ENCODE results near the gene IFT122.

The IFT122 gene

DNA sequence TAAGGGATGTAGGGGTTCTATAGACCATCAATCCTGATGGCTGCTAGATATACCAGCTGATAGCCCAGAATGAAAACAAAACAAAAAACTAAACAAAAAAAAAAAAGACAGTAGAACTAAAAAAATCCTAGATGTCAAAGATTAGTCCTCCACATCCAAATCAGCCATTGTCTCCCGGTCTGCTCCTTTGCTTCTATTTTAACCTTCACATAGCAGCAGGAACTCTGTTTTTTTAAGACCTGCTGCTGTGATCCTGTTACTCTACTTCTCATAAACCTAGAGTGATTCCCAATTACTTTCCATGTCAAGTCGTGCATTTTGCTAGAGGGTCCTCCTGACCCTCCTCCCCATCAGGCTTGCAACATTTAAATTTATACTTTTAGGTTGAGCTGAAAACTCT, 2.5 kb downstream of the IFT122 start:
- no peak for DNase-seq

DNA sequence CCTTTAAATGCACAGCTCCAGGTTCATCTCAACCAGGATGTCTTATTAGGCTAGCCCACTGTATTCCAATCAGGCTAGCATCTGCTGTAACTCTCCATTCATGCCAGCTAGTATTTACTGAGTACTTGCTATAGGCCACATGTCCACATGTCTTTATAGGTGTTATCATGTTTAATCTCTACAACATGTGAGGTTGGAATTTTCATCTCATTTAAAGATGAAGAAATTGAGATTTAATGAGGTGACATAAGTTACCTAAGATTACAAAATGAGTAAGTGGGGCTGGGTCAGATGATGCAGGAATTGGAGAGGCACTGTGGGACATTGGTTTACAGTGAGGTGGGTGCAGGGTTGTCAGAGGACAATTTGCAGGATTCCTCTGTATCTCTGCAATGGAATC, 2.9 kb downstream of the IFT122 start:
- DNase-seq = no peak

DNA sequence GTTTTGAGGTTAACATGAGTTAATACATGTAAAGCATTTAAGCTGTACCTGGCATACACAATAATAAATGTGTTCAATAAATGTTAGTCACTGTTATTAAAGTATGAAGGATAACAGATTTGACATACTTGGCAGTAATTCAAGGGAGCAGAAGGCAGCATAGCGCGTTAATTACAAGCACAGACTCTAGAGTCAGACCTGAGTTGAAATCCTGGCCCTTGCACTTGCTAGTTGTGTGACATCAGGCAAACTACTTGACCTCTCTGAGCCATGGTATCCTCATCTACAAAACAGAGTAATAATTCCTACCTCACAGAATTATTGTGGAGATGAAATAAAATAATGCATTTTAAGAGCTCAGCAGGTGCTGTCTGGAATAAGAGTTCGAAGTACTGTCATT, 5.4 kb downstream of the IFT122 start:
- DNase-seq = no peak

DNA sequence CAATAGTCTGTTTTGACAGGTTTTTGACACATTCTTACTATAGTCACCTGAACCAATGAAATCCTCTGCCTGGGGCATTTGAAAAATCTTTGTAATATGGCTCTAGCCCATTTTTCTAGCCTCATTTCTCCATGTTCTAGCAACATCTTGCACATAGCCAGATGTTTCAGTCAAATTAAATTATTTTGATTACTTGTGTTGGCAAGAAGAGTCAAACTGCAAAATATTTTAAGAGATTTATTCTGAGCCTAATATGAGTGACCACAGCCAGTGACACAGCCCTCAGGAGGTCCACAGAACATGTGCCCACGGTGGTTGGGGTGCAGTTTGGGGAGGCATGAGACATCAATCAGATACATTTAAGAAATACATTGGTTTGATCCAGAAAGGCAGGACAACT, 6.9 kb downstream of the IFT122 start:
- DNase-seq = no peak

DNA sequence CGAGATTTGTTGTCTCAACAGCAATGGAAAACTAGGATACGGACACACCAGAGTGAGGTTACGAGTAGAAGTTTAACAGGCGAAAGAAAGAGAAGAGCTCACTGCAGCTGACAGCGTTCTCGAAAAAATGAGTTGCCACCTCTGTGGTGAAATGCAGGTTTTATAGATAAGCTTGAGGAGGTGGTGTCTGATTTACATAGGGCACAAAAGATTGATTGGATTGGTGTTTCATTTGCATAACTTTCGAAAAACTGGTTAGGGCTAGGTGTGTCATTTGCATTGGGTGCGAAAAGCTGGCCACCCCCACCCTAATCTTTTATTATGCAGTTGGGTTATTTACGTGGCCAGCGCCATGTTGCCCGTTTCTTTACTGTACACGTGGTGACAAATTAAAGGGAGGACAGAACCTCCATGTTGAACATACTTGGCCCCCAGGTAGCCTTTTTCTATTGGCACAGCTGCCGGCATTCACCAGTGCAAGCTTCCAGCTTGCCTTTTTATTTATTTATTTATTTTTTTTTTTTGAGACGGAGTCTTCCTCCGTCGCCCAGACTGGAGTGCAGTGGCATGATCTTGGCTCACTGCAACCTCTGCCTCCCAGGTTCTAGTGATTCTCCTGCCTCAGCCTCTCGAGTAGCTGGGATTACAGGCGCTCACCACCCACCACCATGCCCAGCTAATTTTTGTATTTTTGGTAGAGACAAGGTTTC, 8.3 kb downstream of the IFT122 start:
- no peak for DNase-seq

DNA sequence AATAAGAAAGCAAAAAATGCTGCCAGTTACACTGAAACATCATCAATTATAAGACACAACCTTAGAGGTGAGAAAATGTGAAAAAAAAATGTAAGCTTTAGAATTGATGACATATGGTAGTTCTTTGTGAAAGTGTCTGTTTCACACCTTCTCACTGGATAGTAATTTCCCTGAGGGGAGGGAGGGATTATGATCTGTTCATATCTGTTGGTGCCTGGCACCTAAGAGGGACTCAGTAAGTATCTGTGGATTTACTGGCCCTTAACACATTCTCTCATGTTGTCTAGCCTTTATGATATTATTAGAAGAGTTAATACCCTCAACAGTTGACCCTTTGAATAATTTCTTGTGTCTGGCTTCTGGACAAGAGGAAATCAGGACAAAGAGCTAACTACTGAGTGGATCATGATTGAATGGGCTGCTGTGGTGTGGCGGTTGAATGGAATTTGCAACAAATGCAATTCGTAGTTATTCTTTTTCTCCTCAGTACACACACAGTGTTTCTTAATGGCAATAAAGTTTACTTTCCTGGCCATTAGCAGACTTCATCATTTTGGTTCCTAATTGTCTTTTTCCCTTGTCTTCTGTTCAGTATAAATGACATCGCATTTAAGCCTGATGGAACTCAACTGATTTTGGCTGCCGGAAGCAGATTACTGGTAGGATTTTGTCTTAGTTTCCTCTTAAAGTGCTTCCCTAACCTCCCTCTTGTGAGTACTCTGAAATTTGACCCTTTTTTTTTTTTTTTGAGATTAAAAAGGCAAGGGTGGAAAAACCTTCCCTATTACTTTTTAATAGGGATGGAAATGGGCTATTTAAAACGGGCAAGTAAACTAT, 9.5 kb downstream of the IFT122 start:
- no peak for DNase-seq

DNA sequence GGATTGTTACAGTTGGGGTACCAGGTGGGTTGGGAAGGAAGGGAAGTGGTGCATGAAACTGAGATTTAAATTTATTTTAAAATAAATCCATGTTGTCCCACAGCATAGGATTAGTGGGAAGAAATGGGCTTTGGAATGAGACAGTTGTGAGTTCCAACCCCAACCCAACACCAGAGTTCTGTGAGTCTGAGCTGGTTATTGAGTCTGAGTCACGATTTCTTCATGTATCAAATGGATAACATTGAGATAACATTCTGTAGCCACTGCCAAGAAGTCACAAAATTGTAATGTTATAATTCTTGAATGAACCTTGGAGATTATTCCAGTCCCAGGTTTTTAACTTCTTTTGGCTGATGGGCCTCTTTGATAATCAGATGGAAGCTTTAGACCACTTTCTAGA, 13.7 kb downstream of the IFT122 start:
- DNase-seq = no peak

DNA sequence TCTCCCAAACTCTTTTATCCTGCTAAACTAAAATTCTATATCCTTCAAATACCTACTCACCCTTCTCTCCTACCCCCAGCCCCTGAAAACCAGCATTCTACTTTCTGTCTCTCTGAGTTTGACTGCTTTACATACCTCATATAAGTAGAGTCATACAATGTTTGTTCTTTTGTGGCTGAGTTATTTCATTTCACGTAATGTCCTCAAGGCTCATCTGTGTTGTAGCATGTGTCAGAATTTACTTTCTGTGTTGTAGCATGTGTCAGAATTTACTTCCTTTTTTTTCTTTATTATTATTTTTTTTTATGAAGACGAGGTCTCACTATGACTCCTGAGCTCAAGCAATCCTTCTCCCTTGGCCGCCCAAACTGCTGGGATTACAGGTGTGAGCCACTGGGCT, 20.1 kb downstream of the IFT122 start:
- no peak for DNase-seq

DNA sequence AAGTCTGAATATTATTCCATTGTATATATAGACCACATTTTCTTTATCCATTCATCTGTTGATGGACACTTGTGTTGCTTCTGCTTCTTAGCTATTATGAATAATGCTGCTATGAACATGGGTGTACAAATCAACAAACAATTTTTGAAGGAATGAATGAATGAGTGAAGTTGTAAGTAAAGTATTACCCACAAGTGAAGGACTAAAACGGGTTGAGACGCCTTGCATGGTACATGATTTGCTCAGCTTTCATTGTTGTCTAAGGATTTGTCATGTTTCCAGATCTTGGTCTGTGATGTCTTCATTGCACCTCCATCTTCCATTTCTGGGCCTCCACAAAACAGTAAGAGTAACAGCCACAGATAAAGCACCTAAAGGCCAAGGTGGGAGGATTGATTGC, 20.5 kb downstream of the IFT122 start:
- no peak for DNase-seq

DNA sequence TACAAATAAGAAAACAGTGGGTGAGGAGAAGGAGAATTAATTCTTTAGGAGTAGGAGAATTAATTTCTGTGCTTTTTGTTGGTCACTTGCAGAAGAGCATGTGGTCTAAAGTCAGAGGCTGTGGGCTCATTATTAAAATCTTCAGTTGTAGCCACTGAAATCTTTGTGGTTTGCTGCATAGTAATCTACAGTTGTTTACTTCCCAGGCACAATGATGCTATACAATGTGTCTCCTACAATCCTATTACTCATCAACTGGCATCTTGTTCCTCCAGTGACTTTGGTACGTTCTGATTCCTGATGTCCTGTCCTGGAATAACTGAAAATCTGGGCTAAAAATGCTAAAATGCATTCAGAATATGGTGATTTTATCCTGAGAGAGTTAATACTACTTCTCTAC, 21.0 kb downstream of the IFT122 start:
- DNase-seq = no peak

DNA sequence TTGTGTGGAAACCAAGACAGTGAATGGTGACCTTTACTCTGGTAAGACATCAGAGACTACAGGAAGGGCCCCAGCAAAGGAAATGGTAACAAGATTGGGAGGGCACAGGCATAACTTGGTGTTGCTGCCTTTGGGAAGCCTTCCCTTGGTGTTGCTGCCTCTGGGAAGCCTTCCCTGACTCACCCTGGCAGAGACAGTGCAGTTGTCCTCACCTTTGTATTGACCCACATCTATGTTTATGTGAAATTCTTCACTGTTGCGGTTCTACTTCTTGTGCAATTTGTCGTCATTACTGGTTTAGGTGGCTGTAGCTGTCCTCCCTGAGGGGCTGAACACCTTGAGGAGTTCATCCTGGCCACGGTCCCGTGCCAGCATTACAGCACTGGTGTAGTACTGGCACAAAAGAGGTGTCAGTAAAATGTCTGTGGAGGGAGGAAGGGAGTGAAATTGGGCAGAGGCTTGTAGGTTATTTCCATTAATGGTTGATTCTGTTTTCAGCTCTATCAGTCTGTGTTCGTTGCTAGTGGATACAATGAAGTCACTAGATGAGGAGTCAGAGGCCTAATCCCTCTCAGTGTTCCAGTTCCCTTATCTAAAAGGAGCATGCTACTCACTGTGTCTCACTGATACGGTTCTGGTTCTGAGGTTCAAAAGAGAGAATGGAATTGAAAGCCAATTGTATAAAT, 21.6 kb downstream of the IFT122 start:
- no peak for DNase-seq

DNA sequence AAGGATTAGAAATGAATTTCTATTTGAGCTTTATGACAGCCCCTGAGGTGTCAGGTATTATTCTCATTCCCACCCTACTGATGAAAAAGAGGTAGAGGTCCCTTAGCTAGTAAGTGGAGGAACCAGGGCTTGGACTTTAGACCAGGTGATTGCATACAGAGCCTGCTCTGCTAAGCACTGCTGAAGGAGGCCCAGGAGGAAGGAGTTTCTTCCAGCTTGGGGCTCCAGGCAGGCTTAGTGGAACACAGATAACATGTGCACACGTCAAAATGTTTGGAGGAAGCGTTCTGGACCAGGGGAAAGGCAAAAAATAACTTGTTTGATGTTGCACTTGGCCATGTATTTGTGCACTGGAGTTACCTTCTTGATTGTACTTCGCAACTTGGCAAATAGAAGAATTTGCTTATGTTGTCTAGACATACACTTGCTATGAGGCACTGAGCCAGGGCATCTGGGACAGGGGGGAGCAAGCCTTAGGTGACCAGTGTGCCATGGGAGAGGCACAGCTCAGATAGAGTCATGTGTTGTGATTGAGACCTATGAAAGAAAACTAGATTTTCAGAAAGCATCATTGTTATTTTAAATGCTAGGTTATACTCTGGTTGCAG, 22.4 kb downstream of the IFT122 start:
- no peak for DNase-seq

DNA sequence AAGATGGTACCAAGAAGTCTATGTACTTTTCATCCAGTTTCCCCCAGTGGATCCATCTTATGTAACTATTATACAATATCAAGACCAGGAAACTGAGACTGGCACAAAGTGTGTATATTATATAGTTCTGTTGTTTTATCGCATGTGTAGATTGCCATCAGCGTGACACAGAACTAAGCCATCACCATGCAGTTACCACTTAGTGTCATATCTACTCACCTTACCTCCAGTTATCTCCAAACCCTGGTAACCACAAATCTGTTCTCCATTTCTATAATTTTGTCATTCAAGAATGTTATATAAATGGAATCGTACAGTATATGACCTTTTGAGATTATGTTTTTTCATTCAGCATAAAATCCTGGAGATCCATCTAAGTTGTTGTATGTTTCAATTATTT, 23.1 kb downstream of the IFT122 start:
- no peak for DNase-seq

DNA sequence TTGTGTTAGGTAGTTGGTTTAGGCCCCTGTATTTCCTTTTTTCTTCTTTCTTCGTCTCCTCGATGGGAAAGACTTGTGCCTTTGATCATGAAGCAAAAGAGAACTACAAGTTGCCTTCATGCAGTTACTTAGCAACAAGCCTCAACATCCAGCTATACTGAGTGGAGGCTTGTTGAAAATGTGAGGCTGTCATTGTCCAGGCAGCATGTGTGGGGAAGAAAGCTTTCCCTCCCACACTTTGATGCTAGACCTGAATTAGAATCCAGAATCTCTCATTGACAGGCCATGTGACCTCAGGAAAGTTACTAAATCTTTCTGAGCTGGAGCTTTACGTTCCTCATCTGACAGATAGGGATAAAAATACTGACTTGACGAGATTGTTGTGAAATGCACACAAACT, 23.7 kb downstream of the IFT122 start:
- no peak for DNase-seq

DNA sequence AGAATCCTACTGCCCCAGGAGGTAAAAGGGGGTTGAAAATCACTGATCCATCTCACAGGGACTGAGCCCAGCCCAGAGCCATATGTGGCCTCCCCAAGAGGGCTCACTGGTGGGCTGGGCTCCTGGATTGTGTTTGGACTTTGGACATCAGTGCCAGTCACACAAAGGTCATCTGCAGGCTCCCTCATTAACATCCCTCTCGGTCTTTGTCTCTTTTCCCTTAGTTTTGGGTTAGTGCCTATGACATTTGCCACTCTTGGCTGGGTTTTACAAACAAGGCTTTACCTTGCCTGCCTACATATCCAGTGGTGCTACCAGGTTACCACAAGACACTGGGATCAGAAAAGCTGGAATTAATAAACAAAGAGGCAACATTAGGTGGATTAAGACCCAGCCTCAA, 27.9 kb downstream of the IFT122 start:
- no peak for DNase-seq

DNA sequence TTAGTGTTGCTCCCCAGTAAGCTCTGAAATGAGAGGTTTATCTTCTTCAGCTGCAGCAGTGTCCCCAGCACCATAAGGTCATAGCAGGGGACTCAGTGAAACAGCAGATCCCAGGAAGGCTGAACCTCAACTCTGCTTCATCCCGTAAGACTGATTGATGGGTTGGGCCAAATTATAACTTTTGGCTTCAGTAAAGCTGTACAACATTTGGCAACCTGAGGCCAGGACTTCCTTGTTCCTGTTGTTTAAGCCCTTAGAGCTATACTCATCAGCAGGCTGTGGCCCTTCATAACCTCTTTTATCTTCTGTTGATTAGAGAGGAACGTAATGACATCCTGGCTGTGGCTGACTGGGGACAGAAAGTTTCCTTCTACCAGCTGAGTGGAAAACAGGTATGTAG, 29.0 kb downstream of the IFT122 start:
- no peak for DNase-seq

DNA sequence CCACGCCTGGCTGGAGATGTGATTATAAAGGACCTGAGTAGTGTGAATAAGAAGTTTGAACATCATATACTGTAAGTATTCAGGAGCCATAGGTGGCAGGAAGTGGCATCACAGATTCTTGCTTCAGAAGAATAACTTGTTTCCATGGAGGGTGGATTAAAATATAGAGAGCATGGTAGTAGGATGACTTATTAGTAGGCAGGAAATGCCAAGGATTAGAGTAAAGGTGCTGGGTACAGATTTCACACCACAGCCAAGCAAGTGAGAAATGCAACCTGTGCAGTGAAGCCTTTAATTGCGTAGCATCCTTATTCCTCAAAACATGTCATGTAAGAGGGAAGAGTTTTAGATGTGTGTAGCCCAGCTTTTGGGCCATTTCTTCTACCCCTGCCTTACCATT, 30.8 kb downstream of the IFT122 start:
- DNase-seq = no peak

DNA sequence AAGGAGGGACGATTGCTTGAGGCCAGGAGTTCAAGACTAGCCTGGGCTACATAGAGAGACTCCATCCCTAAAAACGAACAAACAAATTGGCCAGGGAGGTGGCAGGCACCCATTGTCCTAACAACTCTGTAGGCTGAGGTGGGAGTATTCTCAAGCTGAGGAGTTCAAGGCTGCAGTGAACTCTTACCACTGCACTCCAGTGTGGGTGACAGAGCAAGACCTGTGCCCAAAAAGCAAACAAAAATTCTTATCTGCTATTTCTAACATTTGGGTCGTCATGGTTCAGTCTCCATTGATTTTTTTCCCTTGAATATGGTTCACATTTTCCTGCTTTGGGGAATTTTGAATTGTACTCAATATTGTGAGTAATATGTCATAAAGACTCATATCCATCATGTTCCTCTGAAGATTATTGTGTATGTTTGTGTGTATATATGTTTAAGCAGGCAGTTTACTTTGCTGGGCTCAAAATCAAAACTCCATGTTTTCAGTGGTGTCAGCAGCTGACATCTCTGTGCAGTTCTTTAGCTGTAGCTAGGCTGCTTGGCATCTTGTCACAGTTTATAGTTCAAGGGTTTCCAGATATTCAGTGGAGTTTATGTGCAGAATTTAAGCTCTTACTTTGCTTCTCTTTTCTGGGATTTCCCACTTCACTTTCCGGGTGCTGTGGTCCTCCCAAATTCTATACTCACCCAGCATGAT, 33.2 kb downstream of the IFT122 start:
- DNase-seq = no peak

DNA sequence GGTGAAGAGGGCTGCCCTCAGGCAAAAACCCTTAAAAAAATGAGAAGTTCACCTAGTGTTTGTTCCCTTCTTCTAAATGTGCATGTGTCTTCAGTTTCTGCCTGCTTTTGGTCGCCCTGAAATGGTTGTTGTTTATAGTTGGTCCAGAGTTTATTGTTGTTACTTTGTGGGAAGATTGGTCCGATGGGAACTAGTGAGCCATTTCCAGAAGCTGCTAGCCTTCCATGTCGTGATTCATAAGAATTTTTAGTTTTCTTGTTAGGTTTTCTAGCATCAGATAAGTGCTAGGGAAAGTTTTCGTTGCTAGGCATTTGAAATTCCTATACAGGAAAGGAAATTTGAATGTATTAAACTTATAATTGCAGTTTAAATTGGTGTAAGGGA, 33.7 kb downstream of the IFT122 start:
- no peak for DNase-seq

DNA sequence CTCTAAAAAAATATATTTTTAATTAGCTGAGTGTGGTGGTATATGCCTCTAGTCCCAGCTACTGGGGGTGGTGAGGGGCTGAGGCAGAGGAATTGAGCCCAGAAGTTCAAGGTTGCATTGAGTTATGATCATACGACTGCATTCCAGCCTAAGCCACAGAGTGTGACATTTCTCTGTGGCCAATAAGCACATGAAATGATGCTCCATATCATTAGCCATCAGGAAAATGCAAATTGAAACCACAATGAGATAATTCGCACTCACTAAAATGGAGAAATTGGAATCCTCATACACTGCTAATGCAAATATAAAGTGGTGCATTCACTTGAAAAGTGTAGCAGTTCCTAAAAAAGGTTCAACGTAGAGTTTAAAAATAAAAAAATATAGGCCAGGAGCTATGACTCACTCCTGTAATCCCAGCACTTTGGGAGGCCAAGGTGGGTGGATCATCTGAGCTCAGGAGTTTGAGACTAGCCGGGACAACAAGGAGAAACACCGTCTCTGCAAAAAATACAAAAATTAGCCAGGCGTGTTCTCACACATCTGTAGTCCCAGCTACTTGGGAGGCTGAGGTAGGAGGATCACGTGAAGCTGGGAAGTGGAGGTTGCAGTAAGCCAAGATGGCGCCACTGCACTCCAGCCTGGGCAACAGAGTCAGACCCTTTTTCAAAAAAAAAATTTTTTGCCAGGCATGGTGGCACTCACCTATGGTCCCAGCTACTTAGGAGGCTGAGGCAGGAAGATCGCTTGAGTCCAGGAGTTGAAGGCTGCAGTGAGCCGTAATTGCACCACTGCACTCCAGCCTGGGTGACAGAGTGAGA, 35.2 kb downstream of the IFT122 start:
- no peak for DNase-seq

DNA sequence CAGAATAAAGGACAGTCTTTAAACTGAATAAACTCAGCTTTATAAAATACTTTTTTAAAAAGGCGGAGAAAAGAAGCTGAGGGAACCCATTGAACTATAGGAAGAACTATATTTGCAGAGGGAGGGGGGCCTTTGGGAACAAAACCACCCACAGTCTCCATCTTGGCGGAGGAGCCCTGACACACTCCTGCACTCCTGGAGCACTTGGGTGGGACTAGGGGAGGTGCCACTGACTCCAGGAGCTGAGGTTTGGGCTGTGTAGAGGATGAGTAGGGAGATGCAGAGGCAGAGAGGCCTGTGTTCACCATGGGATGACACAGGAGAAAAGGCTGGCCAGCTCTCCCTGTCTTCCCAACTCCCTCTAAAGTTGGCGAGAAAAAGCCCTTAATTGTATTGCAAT, 35.8 kb downstream of the IFT122 start:
- no peak for DNase-seq

DNA sequence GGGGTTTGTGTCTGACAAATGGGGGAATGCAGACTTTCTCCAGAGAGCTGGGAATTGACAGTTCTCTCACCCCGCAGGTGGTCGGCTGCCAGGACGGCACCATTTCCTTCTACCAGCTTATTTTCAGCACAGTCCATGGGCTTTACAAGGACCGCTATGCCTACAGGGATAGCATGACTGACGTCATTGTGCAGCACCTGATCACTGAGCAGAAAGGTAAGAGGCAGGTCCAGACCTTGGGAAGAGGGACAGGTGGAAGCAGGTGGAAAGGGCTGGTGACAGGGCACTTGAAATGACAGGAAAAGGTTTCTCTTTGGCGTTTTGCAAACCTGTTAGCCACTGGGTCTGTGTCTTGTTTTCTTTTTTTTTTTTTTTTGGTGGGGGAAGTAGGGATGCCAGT, 36.6 kb downstream of the IFT122 start:
- no peak for DNase-seq
